HG02759 (cell line): ENCODE measurements around the gene TTLL9.
A peak's percentile ranks its signal among the peaks of the same experiment; 100 is the strongest.
"Not testable (repeated sequence)": the region's sequence is repeated elsewhere in the genome, so short reads cannot be mapped to it uniquely, and the experiment has no call there.

Experiments
- ATAC-seq: cut with Tn5 transposase; IDR thresholded peaks from one replicate; pipeline ENCODE4 v1.9.1; 2021; ENCODE audit warnings: mild to moderate bottlenecking, moderate library complexity; ENCODE audit not compliant: unreplicated experiment

The TTLL9 gene, protein sequence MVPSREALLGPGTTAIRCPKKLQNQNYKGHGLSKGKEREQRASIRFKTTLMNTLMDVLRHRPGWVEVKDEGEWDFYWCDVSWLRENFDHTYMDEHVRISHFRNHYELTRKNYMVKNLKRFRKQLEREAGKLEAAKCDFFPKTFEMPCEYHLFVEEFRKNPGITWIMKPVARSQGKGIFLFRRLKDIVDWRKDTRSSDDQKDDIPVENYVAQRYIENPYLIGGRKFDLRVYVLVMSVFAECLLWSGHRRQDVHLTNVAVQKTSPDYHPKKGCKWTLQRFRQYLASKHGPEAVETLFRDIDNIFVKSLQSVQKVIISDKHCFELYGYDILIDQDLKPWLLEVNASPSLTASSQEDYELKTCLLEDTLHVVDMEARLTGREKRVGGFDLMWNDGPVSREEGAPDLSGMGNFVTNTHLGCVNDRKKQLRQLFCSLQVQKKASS

GRCh38 chr20:31869942-31870725, at the start of gene TTLL9, which contains the start of gene DUSP15:
TSS of gene TTLL9 (plus strand) at chr20:31870634. CDS start at chr20:31871127, 493 bp downstream.
TSS of gene DUSP15 (minus strand) at chr20:31870527. CDS start at chr20:31870337, 190 bp downstream.
- ATAC-seq = no peak

- no peak for ATAC-seq
These were observed 49.0 kb upstream of the TTLL9 start for GRCh38 chr20:31821427-31821826.

GRCh38 chr20:31822421-31823330, 47.8 kb upstream of the TTLL9 start:
- peak; percentile 76 for ATAC-seq

GRCh38 chr20:31823360-31824124, 46.9 kb upstream of the TTLL9 start:
- ATAC-seq = no peak

- no peak for ATAC-seq
These were observed 46.3 kb upstream of the TTLL9 start for GRCh38 chr20:31824125-31824485.

- no peak for ATAC-seq
These were observed 45.7 kb upstream of the TTLL9 start for GRCh38 chr20:31824554-31825313.

DNA sequence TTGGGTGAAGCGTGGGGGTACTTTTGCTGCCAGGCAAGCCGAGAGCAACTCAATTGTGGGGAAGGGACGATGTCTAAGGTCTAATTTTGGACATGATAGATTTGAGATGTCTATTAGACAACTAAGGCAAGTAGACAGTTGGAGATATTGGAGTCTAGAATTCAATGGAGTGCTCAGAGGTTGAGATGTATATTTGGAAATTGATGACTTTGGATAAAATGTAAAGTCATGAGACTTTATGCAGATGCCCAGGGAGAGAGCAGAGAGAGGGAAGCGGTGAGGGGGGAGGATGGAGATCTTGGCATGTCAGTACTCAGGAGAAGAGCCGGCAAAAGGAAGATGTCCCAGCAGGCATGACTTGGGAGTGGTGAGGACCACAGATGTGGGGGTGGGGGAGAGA, 44.4 kb upstream of the TTLL9 start:
- no peak for ATAC-seq

DNA sequence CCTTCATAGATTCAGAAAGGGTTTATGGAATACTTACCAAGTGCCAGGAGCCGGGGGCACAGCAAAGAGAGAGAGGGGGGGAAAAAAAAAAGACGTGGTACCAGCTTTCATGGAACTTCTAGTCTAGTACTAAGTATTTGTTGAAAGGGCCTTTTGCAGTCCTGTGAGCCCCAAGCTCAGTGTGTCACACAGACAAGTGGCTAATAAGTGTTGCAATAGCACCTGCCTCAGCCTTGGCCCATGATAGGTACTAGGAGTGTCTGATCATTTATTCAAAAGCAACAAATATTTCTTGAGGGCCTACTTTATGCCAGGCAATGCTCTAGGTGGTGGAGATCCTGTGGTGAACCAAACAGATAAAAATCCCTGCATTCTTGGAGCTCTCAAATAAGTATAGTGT, 43.4 kb upstream of the TTLL9 start:
- no peak for ATAC-seq

DNA sequence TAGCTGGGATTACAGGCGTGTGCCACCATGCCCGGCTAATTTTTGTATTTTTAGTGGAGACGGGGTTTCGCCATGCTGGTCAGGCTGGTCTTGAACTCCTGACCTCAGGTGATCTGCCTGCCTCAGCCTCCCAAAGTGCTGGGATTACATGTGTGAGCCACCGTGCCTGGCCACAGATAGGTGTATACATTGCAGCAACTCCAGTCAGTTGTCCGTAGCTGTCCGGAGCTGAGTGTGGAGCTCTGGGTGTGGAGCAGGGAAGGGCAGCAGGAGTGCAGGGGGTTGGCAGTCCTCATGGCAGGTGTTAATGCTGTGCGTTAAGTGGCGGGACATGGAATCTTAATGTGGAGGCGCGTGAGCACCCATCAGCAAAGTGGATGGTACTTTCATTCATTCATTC, 42.4 kb upstream of the TTLL9 start:
- not testable (repeated sequence) for ATAC-seq

- no peak for ATAC-seq
These were observed 40.7 kb upstream of the TTLL9 start for GRCh38 chr20:31829731-31830130.

DNA sequence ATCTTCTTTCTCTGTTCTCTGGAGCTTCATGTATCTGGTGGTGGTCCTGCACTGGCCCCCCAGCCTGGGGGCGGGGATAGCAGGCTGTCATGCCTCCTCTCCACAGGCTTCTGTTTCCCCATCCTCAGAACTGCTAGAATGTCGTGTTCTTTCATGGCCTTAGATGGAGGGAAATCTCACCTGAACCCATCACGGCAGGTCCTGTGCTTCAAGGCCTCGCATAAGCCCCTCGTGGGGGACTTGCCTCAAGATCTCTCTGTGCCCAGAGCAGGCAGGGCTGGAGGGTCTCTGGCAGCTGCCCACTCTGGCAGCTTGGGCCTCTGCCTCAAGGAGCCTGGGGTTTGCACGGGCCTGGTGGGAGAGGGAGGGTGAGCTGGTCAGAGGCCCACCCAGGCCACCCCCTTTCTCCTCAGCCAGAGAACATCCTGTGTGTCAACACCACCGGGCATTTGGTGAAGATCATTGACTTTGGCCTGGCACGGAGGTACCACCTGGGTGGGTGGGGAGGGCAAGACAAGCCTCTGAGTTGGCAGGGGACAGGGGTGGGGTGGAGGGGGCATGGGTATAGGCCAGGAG, 39.9 kb upstream of the TTLL9 start:
- no peak for ATAC-seq

DNA sequence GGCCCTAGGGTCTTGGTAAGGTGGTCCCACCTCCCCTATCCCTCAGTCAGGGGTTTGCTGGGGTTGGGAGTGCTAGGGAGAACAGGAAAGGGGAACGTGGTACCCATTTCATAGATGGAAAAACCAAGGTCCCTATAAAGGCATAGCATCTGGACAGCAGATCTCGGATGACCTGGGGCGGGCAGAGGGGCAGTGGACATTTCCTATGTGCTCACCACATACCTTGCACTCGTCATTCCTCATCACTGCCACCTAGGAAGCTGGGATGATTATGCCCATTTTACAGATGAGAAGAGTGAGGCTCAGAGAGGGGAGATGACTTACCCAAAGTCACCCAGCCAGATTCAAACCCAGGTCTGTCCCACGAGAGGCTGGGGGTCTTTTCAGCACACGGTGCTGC, 39.2 kb upstream of the TTLL9 start:
- ATAC-seq = no peak

- no peak for ATAC-seq
These were observed 38.6 kb upstream of the TTLL9 start for GRCh38 chr20:31831771-31832306.

DNA sequence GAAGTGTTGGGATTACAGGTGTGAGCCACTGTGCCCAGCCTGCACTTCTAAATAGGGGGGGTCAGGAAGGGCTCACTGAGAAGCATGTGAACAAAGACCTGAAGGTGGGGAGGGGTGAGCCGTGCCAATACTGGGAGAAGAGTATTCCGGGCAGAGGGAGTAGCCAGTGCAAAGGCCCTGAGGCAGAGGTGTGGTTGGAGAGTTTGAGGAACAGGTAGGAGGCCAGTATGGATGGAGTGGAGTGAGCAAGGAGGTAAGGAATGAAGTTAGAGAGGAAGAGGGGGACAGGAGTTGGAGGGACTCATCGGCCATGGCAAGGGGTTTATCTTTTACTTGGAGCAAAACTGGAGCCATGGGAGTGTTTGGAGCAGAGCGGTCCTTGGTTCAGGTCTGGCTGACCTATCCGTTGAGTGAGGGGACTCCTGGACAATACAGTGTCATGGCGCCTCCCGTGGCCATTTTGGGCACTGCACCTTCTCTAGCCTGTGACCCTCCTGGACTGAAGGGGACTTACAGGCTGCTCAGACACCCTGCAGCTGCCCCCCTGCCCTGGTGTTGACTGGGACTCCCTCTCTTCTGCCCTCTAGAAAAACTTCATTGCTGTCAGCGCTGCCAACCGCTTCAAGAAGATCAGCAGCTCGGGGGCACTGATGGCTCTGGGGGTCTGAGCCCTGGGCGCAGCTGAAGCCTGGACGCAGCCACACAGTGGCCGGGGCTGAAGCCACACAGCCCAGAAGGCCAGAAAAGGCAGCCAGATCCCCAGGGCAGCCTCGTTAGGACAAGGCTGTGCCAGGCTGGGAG, 37.1 kb upstream of the TTLL9 start:
- ATAC-seq = no peak

DNA sequence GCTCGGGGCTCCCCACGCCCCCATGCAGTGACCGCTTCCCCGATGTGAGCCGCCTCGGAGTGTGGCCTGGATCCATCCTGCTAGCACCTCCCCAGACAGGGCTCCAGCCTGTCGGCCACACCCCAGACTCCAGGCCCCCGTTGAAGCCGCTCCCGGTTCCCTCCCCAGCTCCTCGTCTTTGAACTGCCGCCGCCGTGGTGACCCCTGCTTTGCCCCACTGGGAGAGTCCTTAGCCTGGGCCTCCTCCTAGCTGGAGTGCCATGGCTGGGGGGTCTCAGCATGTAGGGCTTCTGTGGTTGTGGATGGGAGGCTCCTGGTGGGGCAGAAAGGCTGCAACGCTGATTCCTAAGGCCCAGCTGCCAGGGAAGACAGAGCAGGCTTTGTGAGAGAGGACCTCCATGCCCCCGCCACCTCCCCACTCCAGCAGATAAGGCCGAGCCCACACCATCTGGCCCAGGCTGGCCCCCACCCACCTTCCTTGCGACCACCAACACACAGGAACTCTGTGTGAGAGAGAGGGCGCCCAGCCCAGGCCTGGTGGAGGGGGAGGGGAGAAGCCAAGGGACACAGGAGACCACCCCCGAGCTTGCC, 36.4 kb upstream of the TTLL9 start:
- no peak for ATAC-seq

GRCh38 chr20:31835554-31835953, 34.9 kb upstream of the TTLL9 start:
- peak; percentile 18 for ATAC-seq

DNA sequence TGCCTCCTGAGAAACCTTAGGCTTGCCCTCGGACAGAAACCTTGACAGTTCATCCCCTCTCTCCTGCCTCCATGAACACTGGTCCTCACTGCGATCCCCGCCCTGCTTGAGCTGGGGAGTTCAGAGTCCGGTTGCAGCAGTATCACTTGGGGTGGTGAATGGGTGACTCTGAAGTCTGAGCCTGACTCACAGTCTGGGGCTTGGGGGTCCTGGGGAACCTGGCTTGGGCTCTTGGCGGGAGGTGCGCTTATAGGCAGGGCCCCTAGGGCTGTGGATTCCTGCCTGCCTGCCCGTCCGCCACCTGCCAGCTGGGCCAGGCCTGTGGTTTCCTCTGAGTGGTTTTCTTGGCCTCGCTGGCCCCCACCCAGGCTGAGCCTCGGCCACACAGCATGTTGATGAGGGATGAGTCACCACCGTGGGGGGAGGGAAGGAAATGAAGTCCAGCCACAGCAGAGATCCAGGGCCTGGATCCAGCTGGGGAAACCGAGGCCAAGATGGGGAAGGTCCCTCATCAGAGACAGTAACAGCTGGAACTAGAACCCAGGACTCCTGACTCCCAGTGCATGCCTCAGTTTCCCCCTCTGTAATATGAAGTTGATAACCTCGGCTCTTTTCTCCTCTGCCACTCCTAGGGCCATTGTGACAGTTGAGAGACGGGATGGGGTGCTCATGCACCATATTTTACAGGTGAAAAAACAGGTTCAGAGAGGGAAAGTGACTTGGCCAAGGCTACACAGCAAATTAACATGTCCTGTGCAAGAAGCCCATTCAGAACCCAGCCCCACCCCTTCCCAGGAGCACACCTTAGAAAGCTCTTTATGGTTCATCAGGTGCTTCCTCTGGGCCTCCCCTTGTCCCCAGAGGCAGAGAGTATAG, 34.2 kb upstream of the TTLL9 start:
- peak; percentile 81 for ATAC-seq
